NCI-H1694 treated with DMSO at 0.1 percent for 48 hours (cell line): ENCODE measurements around the gene CPAMD8.
"Not testable (repeated sequence)": the region's sequence is repeated elsewhere in the genome, so short reads cannot be mapped to it uniquely, and the experiment has no call there.

Experiments
- DNase-seq: peaks from one replicate; lab custom pipeline; 2025; lab: John Stamatoyannopoulos, UW

The CPAMD8 gene

GRCh38 chr19:16891696-16892382, 134.8 kb downstream of the CPAMD8 start:
- DNase-seq = no peak

GRCh38 chr19:16890461-16891184, 136.0 kb downstream of the CPAMD8 start:
- no peak for DNase-seq

GRCh38 chr19:16889883-16890460, 136.6 kb downstream of the CPAMD8 start:
- no peak for DNase-seq

GRCh38 chr19:16889366-16889882, 137.2 kb downstream of the CPAMD8 start:
- DNase-seq = no peak

GRCh38 chr19:16888629-16889365, 137.8 kb downstream of the CPAMD8 start, which contains the start of gene F2RL3:
Gene F2RL3 (plus strand): TSS chr19:16888999. CDS start chr19:16889190, 191 bp downstream.
- no peak for DNase-seq

- DNase-seq = no peak
These were observed 139.0 kb downstream of the CPAMD8 start for GRCh38 chr19:16887353-16888265.

GRCh38 chr19:16886305-16886880, 140.2 kb downstream of the CPAMD8 start:
- DNase-seq = no peak

GRCh38 chr19:16885166-16885565, 141.4 kb downstream of the CPAMD8 start:
- no peak for DNase-seq

GRCh38 chr19:16883522-16883921, 143.1 kb downstream of the CPAMD8 start:
- DNase-seq = no peak

- no peak for DNase-seq
These were observed 144.5 kb downstream of the CPAMD8 start for GRCh38 chr19:16882146-16882545.

GRCh38 chr19:16880884-16881554, 145.6 kb downstream of the CPAMD8 start:
- DNase-seq = no peak

GRCh38 chr19:16878181-16878965, 148.2 kb downstream of the CPAMD8 start:
- DNase-seq = no peak

GRCh38 chr19:16877581-16877980, 149.0 kb downstream of the CPAMD8 start:
- no peak for DNase-seq

- no peak for DNase-seq
These were observed 149.7 kb downstream of the CPAMD8 start for GRCh38 chr19:16876904-16877361.

GRCh38 chr19:16875584-16876555, 150.7 kb downstream of the CPAMD8 start:
- no peak for DNase-seq

GRCh38 chr19:16874978-16875299, 151.7 kb downstream of the CPAMD8 start:
- not testable (repeated sequence) for DNase-seq

GRCh38 chr19:16874250-16874977, 152.2 kb downstream of the CPAMD8 start:
- DNase-seq = no peak
